Effector memory CD4-positive, alpha-beta T cell (primary cell): ENCODE results near the gene SLC1A7.
"Not testable (repeated sequence)": the region's sequence is repeated elsewhere in the genome, so short reads cannot be mapped to it uniquely, and the experiment has no call there.

ENCODE experiments used
- DNase-seq, 3 donors: peaks; one replicate each; pipeline ENCODE4 v3.0.0-alpha.2; 2020
- H3K27ac ChIP-seq: 2 replicates; pipeline ENCODE4 v1.7.0; 2013; ENCODE audit warnings: mild to moderate bottlenecking, low read length, moderate library complexity; ENCODE audit not compliant: insufficient read depth, poor library complexity, severe bottlenecking
- H3K27me3 ChIP-seq: replicated peaks from 2 replicates; pipeline ENCODE4 v1.7.0; 2013; ENCODE audit warnings: mild to moderate bottlenecking, low read length; ENCODE audit not compliant: insufficient read depth, control insufficient read depth, poor library complexity, severe bottlenecking
- H3K36me3 ChIP-seq: 2 replicates; pipeline ENCODE4 v1.7.0; 2013; ENCODE audit warnings: mild to moderate bottlenecking, low read length, moderate library complexity; ENCODE audit not compliant: control insufficient read depth, insufficient read depth
- H3K4me1 ChIP-seq: 2 replicates; pipeline ENCODE4 v1.7.0; 2013; ENCODE audit warnings: low read length, mild to moderate bottlenecking; ENCODE audit not compliant: control insufficient read depth, insufficient read depth, poor library complexity, severe bottlenecking
- H3K4me3 ChIP-seq: 2 replicates; pipeline ENCODE4 v1.7.0; 2013; ENCODE audit warnings: low read length, low read depth, mild to moderate bottlenecking; ENCODE audit not compliant: insufficient read depth, poor library complexity, severe bottlenecking
- H3K9me3 ChIP-seq: 2 replicates; pipeline ENCODE4 v1.7.0; 2013; ENCODE audit warnings: mild to moderate bottlenecking, low read length, moderate library complexity; ENCODE audit not compliant: control insufficient read depth
- total RNA-seq, 3 donors: gene quantifications; one replicate each; lab custom pipeline; 2026; lab: John Stamatoyannopoulos, UW

The SLC1A7 gene
- 0 to 1.9 (median 0) reads per million in 3 donors for total RNA-seq

- DNase-seq, result no peak
- H3K27ac ChIP-seq, result no peak within 1 kb of the TSS
- no peaks in the 10 kb centered on the region for H3K9me3 ChIP-seq
- no peaks in the 10 kb centered on the region for H3K4me1 ChIP-seq
- no peaks in the 10 kb centered on the region for H3K27me3 ChIP-seq
- H3K36me3 ChIP-seq, result no peaks in the 10 kb centered on the region
- no peak within 1 kb of the TSS for H3K4me3 ChIP-seq
These were observed at the start of gene SLC1A7 for GRCh38 chr1:53142226-53142853. SLC1A7 (minus strand) TSS chr1:53142638; CDS start chr1:53142449, 189 bp downstream.

DNA sequence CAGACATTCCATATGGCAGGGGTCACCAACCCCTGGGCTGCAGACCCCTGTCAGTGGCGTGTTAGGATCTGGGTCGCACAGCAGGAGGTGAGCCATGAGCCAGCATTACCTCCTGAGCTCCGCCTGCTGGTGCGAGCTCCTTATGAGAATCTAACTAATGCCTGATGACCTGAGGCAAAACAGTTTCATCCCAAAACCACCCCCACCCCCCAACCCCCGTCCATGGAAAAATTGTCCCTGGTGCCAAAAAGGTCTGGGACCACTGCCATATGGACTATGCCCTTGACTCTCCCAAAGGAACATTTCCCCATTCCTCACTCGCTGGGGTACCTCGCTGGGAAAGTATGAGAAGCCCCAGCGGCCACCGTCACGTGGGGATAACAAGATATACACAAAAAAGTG, 47.8 kb upstream of the SLC1A7 start:
- Histone ChIP-seq H3K27me3 (no peaks in the 10 kb centered on the region), H3K36me3 (no peaks in the 10 kb centered on the region), H3K9me3 (no peaks in the 10 kb centered on the region), H3K4me1 (no peaks in the 10 kb centered on the region), H3K27ac (no peak overlapping the region), H3K4me3 (no peak overlapping the region)
- DNase-seq, result no peak

GRCh38 chr1:53189061-53189460, 46.6 kb upstream of the SLC1A7 start:
- Histone ChIP-seq H3K4me3 (no peak overlapping the region), H3K9me3 (no peaks in the 10 kb centered on the region), H3K36me3 (no peaks in the 10 kb centered on the region), H3K4me1 (no peaks in the 10 kb centered on the region), H3K27me3 (no peaks in the 10 kb centered on the region), H3K27ac (no peak overlapping the region)
- DNase-seq, result no peak

- H3K36me3 ChIP-seq, result no peaks in the 10 kb centered on the region
- H3K27me3 ChIP-seq, result no peaks in the 10 kb centered on the region
- H3K4me3 ChIP-seq, result no peak overlapping the region
- H3K4me1 ChIP-seq, result no peaks in the 10 kb centered on the region
- no peak overlapping the region for H3K27ac ChIP-seq
- H3K9me3 ChIP-seq, result no peaks in the 10 kb centered on the region
- DNase-seq, result no peak
These were observed 45.7 kb upstream of the SLC1A7 start for GRCh38 chr1:53188099-53188498.

DNA sequence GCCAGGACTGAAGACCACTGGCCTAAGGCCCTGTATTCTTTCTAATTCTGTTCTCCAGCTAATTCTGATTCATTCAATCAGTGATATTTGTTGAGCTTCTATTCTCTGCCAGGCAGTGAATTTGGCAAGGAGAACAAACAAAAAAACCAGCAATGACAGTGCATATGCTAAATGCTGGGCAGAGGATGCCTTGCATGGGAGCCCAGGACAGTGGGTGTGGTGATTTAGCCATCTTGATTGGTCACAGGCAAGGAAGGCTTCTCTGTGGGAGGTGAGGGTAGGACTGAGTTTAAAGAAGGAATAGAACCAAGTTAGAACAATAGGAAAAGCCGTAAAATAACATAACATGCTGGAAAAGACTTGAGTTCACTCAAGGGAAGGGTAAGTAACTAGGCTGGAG, 45.0 kb upstream of the SLC1A7 start:
- H3K27ac ChIP-seq, result no peak overlapping the region
- no peaks in the 10 kb centered on the region for H3K36me3 ChIP-seq
- DNase-seq, result no peak
- H3K4me1 ChIP-seq, result no peaks in the 10 kb centered on the region
- no peaks in the 10 kb centered on the region for H3K9me3 ChIP-seq
- no peaks in the 10 kb centered on the region for H3K27me3 ChIP-seq
- no peak overlapping the region for H3K4me3 ChIP-seq

DNA sequence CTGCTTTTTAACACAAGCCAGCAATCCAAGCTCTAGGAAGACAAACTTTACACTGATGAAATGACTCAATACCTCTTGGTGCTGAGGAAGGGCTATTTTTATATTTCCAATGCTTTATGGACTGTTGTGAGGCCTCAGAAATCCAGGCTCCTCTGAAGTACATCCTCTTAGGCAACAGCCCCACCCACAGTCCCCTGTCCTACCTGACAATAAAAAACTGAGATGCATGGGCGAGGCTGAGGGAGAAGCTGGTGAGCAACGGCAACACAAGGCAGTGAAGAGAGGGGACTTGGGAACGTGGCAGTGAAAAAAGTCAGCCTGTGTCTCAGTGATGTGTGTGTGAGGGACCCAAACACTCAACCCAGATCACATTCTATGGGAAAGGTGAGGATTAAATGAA, 44.1 kb upstream of the SLC1A7 start:
- no peak for DNase-seq
- Histone ChIP-seq H3K36me3 (no peaks in the 10 kb centered on the region), H3K27me3 (no peaks in the 10 kb centered on the region), H3K4me3 (no peak overlapping the region), H3K4me1 (peaks cover 4% of the 10 kb centered on the region), H3K27ac (no peak overlapping the region), H3K9me3 (no peaks in the 10 kb centered on the region)

DNA sequence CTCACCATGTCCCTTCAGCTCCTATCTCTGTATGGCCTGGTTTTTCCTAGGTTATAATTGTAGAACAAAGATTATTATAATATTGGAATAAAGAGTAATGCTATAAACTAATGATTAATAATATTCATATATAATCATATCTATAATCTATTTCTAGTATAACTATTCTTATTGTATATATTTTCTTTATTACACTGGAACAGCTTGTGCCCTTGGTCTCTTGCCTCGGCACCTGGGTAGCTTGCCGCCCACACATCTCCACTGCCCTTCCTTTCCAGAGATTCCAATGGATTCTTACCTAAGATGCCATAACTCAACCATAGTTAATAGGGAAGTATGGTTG, 43.5 kb upstream of the SLC1A7 start:
- not testable (repeated sequence) for DNase-seq, H3K27ac ChIP-seq, H3K27me3 ChIP-seq, H3K4me1 ChIP-seq, H3K36me3 ChIP-seq, H3K9me3 ChIP-seq, H3K4me3 ChIP-seq

DNA sequence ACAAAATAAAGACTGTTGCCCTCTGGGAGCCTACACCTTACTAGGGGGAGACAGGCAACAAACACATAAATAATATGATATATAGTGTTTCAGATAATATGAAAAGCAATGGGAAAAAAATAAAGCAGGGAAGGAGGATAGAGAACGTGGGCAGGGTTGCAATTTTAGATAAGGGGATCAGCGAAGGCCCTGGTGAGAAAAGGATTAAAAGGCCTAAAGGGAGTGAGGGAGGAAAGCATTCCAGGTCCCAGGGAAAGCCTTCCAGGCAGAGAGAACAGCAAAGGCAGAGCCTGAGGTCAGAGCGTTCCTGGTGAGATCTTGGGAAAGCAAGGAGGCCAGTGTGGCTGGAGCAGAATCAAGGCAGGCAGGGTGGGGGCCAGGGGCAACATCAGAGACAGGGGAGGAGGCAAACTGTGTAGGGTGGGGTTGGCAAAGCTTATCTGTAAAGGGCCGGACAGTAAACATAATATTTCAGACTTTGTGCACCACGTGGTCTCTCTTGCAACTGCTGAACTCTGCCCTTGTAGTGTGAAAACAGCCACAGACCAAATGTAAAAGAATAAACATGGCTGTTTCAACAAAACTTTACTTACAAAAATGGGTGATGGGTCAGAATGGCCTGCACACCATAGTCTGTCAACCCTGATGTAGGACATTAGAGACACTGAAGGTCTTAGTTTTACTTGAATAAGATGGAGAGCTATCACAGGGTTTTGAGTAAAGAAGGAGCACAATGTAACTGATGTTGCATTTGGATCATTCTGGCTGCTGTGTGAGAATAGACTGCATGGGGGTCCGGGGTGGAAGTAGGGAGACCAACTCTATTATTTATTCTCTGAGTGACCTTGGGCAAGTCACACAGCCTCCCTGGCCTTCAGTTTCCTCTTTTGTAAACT, 40.9 kb upstream of the SLC1A7 start:
- H3K4me1 ChIP-seq, result peaks cover 4% of the 10 kb centered on the region
- H3K27ac ChIP-seq, result no peak overlapping the region
- no peaks in the 10 kb centered on the region for H3K9me3 ChIP-seq
- DNase-seq, result no peak
- H3K4me3 ChIP-seq, result no peak overlapping the region
- H3K27me3 ChIP-seq, result no peaks in the 10 kb centered on the region
- H3K36me3 ChIP-seq, result no peaks in the 10 kb centered on the region

GRCh38 chr1:53182716-53183094, 40.3 kb upstream of the SLC1A7 start:
- Histone ChIP-seq H3K4me3 (no peak overlapping the region), H3K27ac (no peak overlapping the region), H3K9me3 (no peaks in the 10 kb centered on the region), H3K36me3 (no peaks in the 10 kb centered on the region), H3K4me1 (peaks cover 4% of the 10 kb centered on the region), H3K27me3 (no peaks in the 10 kb centered on the region)
- no peak for DNase-seq

- peak; percentile 40 to 59 (median 48) for DNase-seq
- H3K27ac ChIP-seq, result no peak overlapping the region
These were observed 39.7 kb upstream of the SLC1A7 start for GRCh38 chr1:53182111-53182593.

More at GRCh38 chr1:53182111-53182593, 39.7 kb upstream of the SLC1A7 start:
- H3K9me3 ChIP-seq, result no peaks in the 10 kb centered on the region
- no peaks in the 10 kb centered on the region for H3K36me3 ChIP-seq
- H3K4me1 ChIP-seq, result peaks cover 4% of the 10 kb centered on the region
- no peak overlapping the region for H3K4me3 ChIP-seq
- no peaks in the 10 kb centered on the region for H3K27me3 ChIP-seq
